ENCODE measurements around the gene CTLA4.
"Not testable (repeated sequence)": the region's sequence is repeated elsewhere in the genome, so short reads cannot be mapped to it uniquely, and the experiment has no call there.

The CTLA4 gene

DNA sequence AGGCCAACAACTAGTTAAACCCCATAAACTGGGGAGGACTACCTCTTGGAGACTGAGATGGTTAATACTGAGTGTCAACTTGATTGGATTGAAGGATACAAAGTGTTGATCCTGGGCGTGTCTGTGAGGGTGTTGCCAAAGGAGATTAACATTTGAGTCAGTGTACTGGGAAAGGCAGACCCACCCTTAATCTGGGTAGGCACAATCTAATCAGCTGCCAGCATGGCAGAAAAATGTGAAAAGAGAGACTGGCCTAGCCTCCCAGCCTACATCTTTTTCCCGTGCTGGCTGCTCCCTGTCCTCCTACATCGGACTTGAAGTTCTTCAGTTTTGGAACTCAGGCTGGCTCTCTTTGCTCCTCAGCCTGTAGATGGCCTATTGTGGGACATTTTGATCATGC, 13.6 kb downstream of the CTLA4 start:
- DNase-seq (ENCODE audit: low spot score); H3K4me2 ChIP-seq (ENCODE audit: insufficient read depth, low read length, poor library complexity, severe bottlenecking); H3K27ac ChIP-seq (replicated peaks; ENCODE audit: low read length); H3K4me1 ChIP-seq (ENCODE audit: control insufficient read depth in 2 of 2, insufficient read depth in 1 of 2, low read depth in 1 of 2, low read length in 2 of 2); H3K36me3 ChIP-seq (replicated peaks in 1 of 2; ENCODE audit: control insufficient read depth in 2 of 2, insufficient read depth in 2 of 2, low read length in 2 of 2); H3K4me3 ChIP-seq (ENCODE audit: low read length in 2 of 2); H2BK120ac ChIP-seq (ENCODE audit: low read depth, low read length); H3K79me1 ChIP-seq (ENCODE audit: low read depth, low read length); H2AK5ac ChIP-seq (ENCODE audit: low read depth, low read length); H2BK12ac ChIP-seq (ENCODE audit: low read length); H2AFZ ChIP-seq (ENCODE audit: low read length); H4K8ac ChIP-seq (ENCODE audit: low read depth, low read length); H3K4ac ChIP-seq (ENCODE audit: low read length); H3K18ac ChIP-seq (ENCODE audit: low read length); H3K9me3 ChIP-seq (replicated peaks in 1 of 2; ENCODE audit: control insufficient read depth in 2 of 2, insufficient read depth in 1 of 2, low read depth in 1 of 2, low read length in 2 of 2); H4K91ac ChIP-seq (ENCODE audit: low read depth, low read length, poor library complexity); H3K27me3 ChIP-seq (ENCODE audit: control insufficient read depth in 3 of 3, insufficient read depth in 3 of 3, low read depth in 1 of 3, low read length in 3 of 3); H2BK5ac ChIP-seq (ENCODE audit: low read length); H3K14ac ChIP-seq (ENCODE audit: low read length); H3K23ac ChIP-seq (ENCODE audit: low read depth, low read length, poor library complexity); H3K9ac ChIP-seq (ENCODE audit: low read depth, low read length, poor library complexity); H2BK15ac ChIP-seq (ENCODE audit: low read length): not testable (repeated sequence)
- WGBS, 2 donors (ENCODE audit: extremely low coverage in 2 of 2, insufficient read length in 2 of 2, insufficient replicate concordance in 1 of 2), result no CpG with 5 or more reads among the region's 3 CpGs

DNA sequence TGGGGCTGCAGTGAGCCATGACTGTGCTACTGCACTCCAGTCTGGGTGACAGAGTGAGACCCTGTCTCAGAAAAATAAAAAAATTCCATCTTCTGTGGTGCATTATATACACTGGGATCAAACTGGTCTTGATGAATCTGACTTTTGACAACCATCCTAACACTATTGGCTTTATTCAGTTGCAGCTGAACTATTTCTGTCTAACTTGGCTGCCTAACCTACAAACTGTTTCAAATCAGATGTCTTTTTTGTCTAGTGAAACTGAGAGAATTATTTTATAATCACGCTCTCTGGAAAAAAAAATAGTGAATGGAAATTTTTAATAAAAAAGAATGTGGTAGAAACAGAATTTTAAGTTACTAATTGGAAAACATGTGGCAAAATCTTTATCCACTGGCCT, 15.0 kb downstream of the CTLA4 start:
- Histone ChIP-seq H2BK12ac (ENCODE audit: low read length) (no peak overlapping the region), H3K23ac (ENCODE audit: low read depth, low read length, poor library complexity) (no peak overlapping the region), H3K9me3 (replicated peaks in 1 of 2; ENCODE audit: control insufficient read depth in 2 of 2, insufficient read depth in 1 of 2, low read depth in 1 of 2, low read length in 2 of 2) (no peaks in the 10 kb centered on the region), H3K4me2 (ENCODE audit: insufficient read depth, low read length, poor library complexity, severe bottlenecking) (no peak overlapping the region), H4K91ac (ENCODE audit: low read depth, low read length, poor library complexity) (no peak overlapping the region), H2BK120ac (ENCODE audit: low read depth, low read length) (no peak overlapping the region), H3K4me3 (ENCODE audit: low read length in 2 of 2) (no peak overlapping the region), H2AK5ac (ENCODE audit: low read depth, low read length) (no peak overlapping the region), H3K4ac (ENCODE audit: low read length) (no peak overlapping the region), H3K18ac (ENCODE audit: low read length) (no peak overlapping the region), H3K14ac (ENCODE audit: low read length) (no peak overlapping the region), H3K27me3 (ENCODE audit: control insufficient read depth in 3 of 3, insufficient read depth in 3 of 3, low read depth in 1 of 3, low read length in 3 of 3) (no peaks in the 10 kb centered on the region), H2BK15ac (ENCODE audit: low read length) (no peak overlapping the region), H3K4me1 (ENCODE audit: control insufficient read depth in 2 of 2, insufficient read depth in 1 of 2, low read depth in 1 of 2, low read length in 2 of 2) (peaks cover 0 to under 1% of the 10 kb centered on the region in 2 donors), H4K8ac (ENCODE audit: low read depth, low read length) (no peak overlapping the region), H3K9ac (ENCODE audit: low read depth, low read length, poor library complexity) (no peak overlapping the region), H2BK5ac (ENCODE audit: low read length) (no peak overlapping the region), H3K27ac (replicated peaks; ENCODE audit: low read length) (no peak overlapping the region), H3K36me3 (replicated peaks in 1 of 2; ENCODE audit: control insufficient read depth in 2 of 2, insufficient read depth in 2 of 2, low read length in 2 of 2) (no peaks in the 10 kb centered on the region), H2AFZ (ENCODE audit: low read length) (no peak overlapping the region), H3K79me1 (ENCODE audit: low read depth, low read length) (no peaks in the 10 kb centered on the region)
- 100% methylated on average over 1 of the region's 1 CpG; no CpG with 5 or more reads in 1 of the 2 donors for WGBS, 2 donors (ENCODE audit: extremely low coverage in 2 of 2, insufficient read length in 2 of 2, insufficient replicate concordance in 1 of 2)
- DNase-seq (ENCODE audit: low spot score), result no peak

- Histone ChIP-seq H3K4me1 (ENCODE audit: control insufficient read depth in 2 of 2, insufficient read depth in 1 of 2, low read depth in 1 of 2, low read length in 2 of 2) (peaks cover 0 to 2% of the 10 kb centered on the region in 2 donors), H3K36me3 (replicated peaks in 1 of 2; ENCODE audit: control insufficient read depth in 2 of 2, insufficient read depth in 2 of 2, low read length in 2 of 2) (no peaks in the 10 kb centered on the region), H3K27ac (replicated peaks; ENCODE audit: low read length) (no peak overlapping the region), H3K79me1 (ENCODE audit: low read depth, low read length) (no peaks in the 10 kb centered on the region), H4K91ac (ENCODE audit: low read depth, low read length, poor library complexity) (no peak overlapping the region), H3K9me3 (replicated peaks in 1 of 2; ENCODE audit: control insufficient read depth in 2 of 2, insufficient read depth in 1 of 2, low read depth in 1 of 2, low read length in 2 of 2) (no peaks in the 10 kb centered on the region), H3K23ac (ENCODE audit: low read depth, low read length, poor library complexity) (no peak overlapping the region), H3K27me3 (ENCODE audit: control insufficient read depth in 3 of 3, insufficient read depth in 3 of 3, low read depth in 1 of 3, low read length in 3 of 3) (no peaks in the 10 kb centered on the region), H4K8ac (ENCODE audit: low read depth, low read length) (no peak overlapping the region), H2BK15ac (ENCODE audit: low read length) (no peak overlapping the region), H2BK120ac (ENCODE audit: low read depth, low read length) (no peak overlapping the region), H2BK5ac (ENCODE audit: low read length) (no peak overlapping the region), H3K18ac (ENCODE audit: low read length) (no peak overlapping the region), H2AFZ (ENCODE audit: low read length) (no peak overlapping the region), H2AK5ac (ENCODE audit: low read depth, low read length) (no peak overlapping the region), H3K9ac (ENCODE audit: low read depth, low read length, poor library complexity) (no peak overlapping the region), H3K14ac (ENCODE audit: low read length) (no peak overlapping the region), H3K4me3 (ENCODE audit: low read length in 2 of 2) (no peak overlapping the region), H2BK12ac (ENCODE audit: low read length) (no peak overlapping the region), H3K4me2 (ENCODE audit: insufficient read depth, low read length, poor library complexity, severe bottlenecking) (no peak overlapping the region), H3K4ac (ENCODE audit: low read length) (no peak overlapping the region)
- no CpG with 5 or more reads among the region's 3 CpGs for WGBS, 2 donors (ENCODE audit: extremely low coverage in 2 of 2, insufficient read length in 2 of 2, insufficient replicate concordance in 1 of 2)
- DNase-seq (ENCODE audit: low spot score), result no peak
These were observed 19.1 kb downstream of the CTLA4 start for GRCh38 chr2:203886661-203887151.

DNA sequence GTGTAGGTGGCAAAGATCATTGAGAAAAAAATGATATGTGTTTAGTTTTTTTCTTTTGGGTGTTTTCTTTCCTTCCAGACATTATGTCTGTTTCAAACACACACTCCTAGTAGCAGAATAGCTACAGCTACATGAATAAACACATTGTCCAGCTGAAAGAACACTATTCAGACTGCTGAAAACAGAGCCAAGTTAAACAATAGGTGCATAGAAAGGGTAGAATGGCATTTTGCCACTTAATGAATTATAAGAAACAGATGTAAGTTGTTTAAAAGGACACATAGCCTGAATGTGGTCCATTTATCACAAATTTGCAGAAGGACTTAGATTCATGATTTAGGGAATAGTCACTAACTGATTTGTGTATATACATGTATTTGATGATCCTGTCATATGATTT, 20.1 kb downstream of the CTLA4 start:
- H3K9me3 ChIP-seq (replicated peaks in 1 of 2; ENCODE audit: control insufficient read depth in 2 of 2, insufficient read depth in 1 of 2, low read depth in 1 of 2, low read length in 2 of 2), result no peaks in the 10 kb centered on the region
- H3K9ac ChIP-seq (ENCODE audit: low read depth, low read length, poor library complexity), result no peak overlapping the region
- H2AK5ac ChIP-seq (ENCODE audit: low read depth, low read length), result no peak overlapping the region
- H3K23ac ChIP-seq (ENCODE audit: low read depth, low read length, poor library complexity), result no peak overlapping the region
- no peak overlapping the region for H3K4me3 ChIP-seq (ENCODE audit: low read length in 2 of 2)
- H2BK120ac ChIP-seq (ENCODE audit: low read depth, low read length), result no peak overlapping the region
- H3K27me3 ChIP-seq (ENCODE audit: control insufficient read depth in 3 of 3, insufficient read depth in 3 of 3, low read depth in 1 of 3, low read length in 3 of 3), result no peaks in the 10 kb centered on the region
- H3K79me1 ChIP-seq (ENCODE audit: low read depth, low read length), result no peaks in the 10 kb centered on the region
- no peak overlapping the region for H3K4me2 ChIP-seq (ENCODE audit: insufficient read depth, low read length, poor library complexity, severe bottlenecking)
- no peak overlapping the region for H3K18ac ChIP-seq (ENCODE audit: low read length)
- no peak overlapping the region for H3K27ac ChIP-seq (replicated peaks; ENCODE audit: low read length)
- H3K14ac ChIP-seq (ENCODE audit: low read length), result no peak overlapping the region
- H4K8ac ChIP-seq (ENCODE audit: low read depth, low read length), result no peak overlapping the region
- DNase-seq (ENCODE audit: low spot score), result no peak
- H2BK15ac ChIP-seq (ENCODE audit: low read length), result no peak overlapping the region
- H3K4ac ChIP-seq (ENCODE audit: low read length), result no peak overlapping the region
- H2BK5ac ChIP-seq (ENCODE audit: low read length), result no peak overlapping the region
- H4K91ac ChIP-seq (ENCODE audit: low read depth, low read length, poor library complexity), result no peak overlapping the region
- H2BK12ac ChIP-seq (ENCODE audit: low read length), result no peak overlapping the region
- peaks cover 0 to 2% of the 10 kb centered on the region in 2 donors for H3K4me1 ChIP-seq (ENCODE audit: control insufficient read depth in 2 of 2, insufficient read depth in 1 of 2, low read depth in 1 of 2, low read length in 2 of 2)
- H3K36me3 ChIP-seq (replicated peaks in 1 of 2; ENCODE audit: control insufficient read depth in 2 of 2, insufficient read depth in 2 of 2, low read length in 2 of 2), result no peaks in the 10 kb centered on the region
- H2AFZ ChIP-seq (ENCODE audit: low read length), result no peak overlapping the region

Measured in neuronal stem cell (in vitro differentiated cells).